Motor neuron (in vitro differentiated cells): ENCODE data around the gene IL18R1. TPM values are rescaled to one million over a fixed set of nuclear protein-coding genes. Genes with fewer than 3 reads are reported as not detected.

Source experiments
- ATAC-seq, 8 experiments: fragments of 200-7000 bp; cut with Tn5 transposase; replicated peaks in 6 of 8; 2 replicates each; pipeline ENCODE4 v1.8.0; 2021; ENCODE audit warnings: mild to moderate bottlenecking in 8 of 8, moderate library complexity in 8 of 8
- H3K27ac ChIP-seq, 2 donors: fragments of 250-450 bp; sonication (Bioruptor Pico); 2 replicates each; pipeline ENCODE4 v1.9.0; 2021; ENCODE audit warnings: antibody characterized with exemption in 2 of 2, mild to moderate bottlenecking in 2 of 2, moderate library complexity in 1 of 2
- H3K4me1 ChIP-seq, 2 donors: fragments of 250-450 bp; sonication (Bioruptor Pico); replicated peaks in 1 of 2; 2 replicates each; pipeline ENCODE4 v1.6.1; 2021; ENCODE audit warnings: antibody characterized with exemption in 2 of 2, mild to moderate bottlenecking in 2 of 2, moderate library complexity in 1 of 2
- H3K4me3 ChIP-seq, 5 donors: fragments of 250-450 bp; sonication (Bioruptor Pico); 2 replicates each; pipeline ENCODE4 v1.9.0; 2021; ENCODE audit warnings: antibody characterized with exemption in 5 of 5, mild to moderate bottlenecking in 5 of 5, moderate library complexity in 4 of 5
- WGBS, 10 experiments: fragments of 450-650 bp; shearing (Covaris generic); methylation state at CpG; one replicate each; pipeline ENCODE4 v1.0.0; 2022; 5-methylcytosine and 5-hydroxymethylcytosine counted together
- in situ Hi-C, 9 experiments: fragments of 400-800 bp; cut with MboI; loops; one replicate each; pipeline ENCODE4 v1.15.0; 2021; ENCODE audit warnings: low sequenced_read_pairs in 9 of 9, low pct_unique_long_range_greater_than_20kb in 2 of 9; ENCODE audit not compliant: unreplicated experiment in 9 of 9
- total RNA-seq, 8 experiments: library from RNA; unstranded; fragments of 300-600 nt; gene quantifications; 2 replicates each; pipeline versions ENCODE4 v1.2.3 to v1.2.4, GENCODE V29; 2022

Gene IL18R1
- total RNA-seq, 8 experiments from 2014 or later, result 0.17 to 56.7 (median 0.54) TPM

- no peak overlapping the region for H3K4me3 ChIP-seq
- ATAC-seq, result no peak
- H3K4me1 ChIP-seq, result no peaks in the 10 kb centered on the region
- 57 to 100% (median 83%) methylated on average over 1 to 3 of the region's 3 CpGs; no CpG with 5 or more reads in 4 of the 10 experiments for WGBS, 10 experiments
- in situ Hi-C loops, result no loop called here
- no peak overlapping the region for H3K27ac ChIP-seq
Measured at GRCh38 chr2:102410952-102411351, 55.4 kb downstream of the IL18R1 start.

DNA sequence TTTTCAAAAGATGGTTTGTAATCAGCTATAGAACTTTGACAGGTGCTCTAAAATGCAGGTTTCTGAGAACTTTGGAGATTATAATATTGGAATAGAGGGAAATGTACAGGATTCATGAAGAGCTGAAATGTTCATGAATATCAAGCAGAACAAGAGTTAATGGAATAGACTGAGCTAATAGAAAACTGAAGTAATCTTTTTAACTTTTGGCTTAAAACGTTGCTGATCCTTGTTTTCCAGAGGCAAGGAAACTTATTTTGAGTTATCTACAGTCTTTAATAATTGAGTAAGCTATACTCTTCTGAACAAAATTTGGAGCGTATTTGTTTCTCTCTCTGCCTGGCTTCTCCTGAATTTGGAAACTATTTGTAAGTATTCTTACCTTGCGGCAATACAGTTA, 56.6 kb downstream of the IL18R1 start:
- in situ Hi-C loops, result no loop called here
- Histone ChIP-seq H3K4me3 (no peak overlapping the region), H3K27ac (no peak overlapping the region), H3K4me1 (no peaks in the 10 kb centered on the region)
- 59 to 100% (median 80%) methylated on average over 1 to 3 of the region's 3 CpGs for WGBS, 10 experiments
- ATAC-seq, result no peak

- no peak overlapping the region for H3K27ac ChIP-seq
- no peak overlapping the region for H3K4me3 ChIP-seq
- no peaks in the 10 kb centered on the region for H3K4me1 ChIP-seq
- ATAC-seq, result no peak
- 80 to 100% (median 88%) methylated on average over 1 of the region's 1 CpG; no CpG with 5 or more reads in 1 of the 10 experiments for WGBS, 10 experiments
- in situ Hi-C loops, result no loop called here
Measured at GRCh38 chr2:102417946-102418345, 62.4 kb downstream of the IL18R1 start.

DNA sequence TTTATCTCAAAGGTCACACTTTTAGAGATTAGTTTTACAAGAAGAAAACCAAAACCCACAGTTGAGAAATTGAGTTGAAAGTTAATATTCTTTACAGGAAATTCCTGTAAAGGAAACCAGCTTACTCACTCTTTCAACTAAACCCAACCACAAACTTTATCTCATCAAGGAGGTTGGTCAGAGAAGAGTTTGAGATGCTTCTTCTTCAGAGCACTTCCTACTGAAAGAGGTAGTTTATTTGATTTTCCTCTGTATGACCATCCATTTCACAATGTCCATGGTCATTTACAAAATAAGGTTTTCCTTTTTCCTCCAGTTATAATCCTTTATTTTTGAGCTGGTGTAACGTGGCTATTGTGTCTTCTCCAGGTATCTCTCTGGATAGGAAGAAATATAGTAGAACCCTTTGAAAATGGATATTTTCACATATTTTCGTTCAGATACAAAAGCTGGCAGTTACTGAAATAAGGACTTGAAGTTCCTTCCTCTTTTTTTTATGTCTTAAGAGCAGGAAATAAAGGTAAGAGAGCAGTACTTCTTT, 62.9 kb downstream of the IL18R1 start:
- WGBS, 10 experiments, result 8 to 71% (median 40%) methylated on average over 1 to 2 of the region's 2 CpGs; no CpG with 5 or more reads in 1 of the 10 experiments
- Histone ChIP-seq H3K4me1 (no peaks in the 10 kb centered on the region), H3K4me3 (no peak overlapping the region), H3K27ac (no peak overlapping the region)
- ATAC-seq, result no peak
- in situ Hi-C loops, result no loop called here

GRCh38 chr2:102420290-102420689, 64.7 kb downstream of the IL18R1 start:
- Histone ChIP-seq H3K4me1 (no peaks in the 10 kb centered on the region), H3K27ac (no peak overlapping the region), H3K4me3 (no peak overlapping the region)
- in situ Hi-C loops, result no loop called here
- ATAC-seq, result no peak
- 46 to 100% (median 80%) methylated on average over 2 to 4 of the region's 4 CpGs; no CpG with 5 or more reads in 2 of the 10 experiments for WGBS, 10 experiments

DNA sequence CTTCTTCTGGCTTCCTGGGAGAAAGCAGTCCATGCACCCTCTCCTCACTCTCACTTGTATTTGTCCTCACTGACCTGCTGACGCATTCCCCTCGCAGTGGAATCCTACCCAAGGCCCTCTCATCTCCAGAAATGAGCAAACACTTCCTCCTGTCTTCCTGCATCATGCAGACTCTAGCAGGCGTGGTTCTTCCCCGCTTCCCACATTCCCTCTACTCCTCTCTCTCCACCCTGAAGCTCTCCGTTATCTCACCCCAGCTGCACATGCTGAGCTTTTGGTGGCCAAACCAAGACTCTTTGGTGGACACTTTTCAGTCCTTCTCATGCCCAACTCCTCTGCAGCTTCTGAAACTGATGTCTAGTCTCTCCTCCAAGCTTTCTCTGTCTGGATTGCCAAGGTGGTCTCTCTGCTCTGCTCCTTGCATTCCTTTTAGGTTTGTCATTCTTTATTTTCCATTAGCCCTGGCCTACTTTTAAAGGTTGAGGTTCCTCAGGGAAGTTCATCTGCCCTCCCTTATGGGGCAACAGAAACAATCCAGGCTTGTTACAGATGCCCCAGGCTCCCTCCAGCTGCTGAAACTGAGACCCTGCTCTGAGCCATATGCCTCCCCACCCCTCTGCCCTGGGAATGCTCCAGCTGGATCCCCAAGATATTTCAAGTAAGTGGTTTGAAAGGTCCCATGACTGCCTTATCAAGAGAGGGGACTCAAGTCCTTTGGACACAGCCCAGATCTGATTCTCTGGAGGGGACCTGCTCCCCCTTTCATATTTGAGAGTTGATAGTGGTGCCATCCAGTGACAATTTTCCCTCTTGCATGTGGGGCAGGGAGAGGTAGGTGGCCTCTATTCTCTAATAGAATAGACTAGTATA, 66.5 kb downstream of the IL18R1 start:
- no peaks in the 10 kb centered on the region for H3K4me1 ChIP-seq
- peak in 1 of 8 experiments; percentile 33 for ATAC-seq
- in situ Hi-C loops, result no loop called here
- H3K27ac ChIP-seq, result no peak overlapping the region
- no peak overlapping the region for H3K4me3 ChIP-seq
- WGBS, 10 experiments, result 66 to 87% (median 85%) methylated on average over 1 to 5 of the region's 5 CpGs; no CpG with 5 or more reads in 3 of the 10 experiments

DNA sequence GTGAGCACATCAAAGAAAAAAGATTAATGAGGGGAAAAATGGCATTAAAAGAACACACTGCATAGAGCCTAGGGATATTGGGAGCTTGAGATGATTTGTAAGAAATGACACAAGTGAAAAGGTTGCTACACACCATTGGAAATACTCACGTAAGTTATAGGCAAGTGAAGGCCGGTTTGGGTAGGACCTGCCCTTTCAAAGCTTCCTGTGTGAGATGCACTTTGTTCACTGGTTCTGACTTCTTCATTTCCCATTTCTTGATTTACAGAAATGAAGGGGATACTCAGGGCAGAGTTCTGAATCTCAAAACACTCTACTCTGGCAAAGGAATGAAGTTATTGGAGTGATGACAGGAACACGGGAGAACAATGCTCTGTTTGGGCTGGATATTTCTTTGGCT, 67.3 kb downstream of the IL18R1 start, which contains the start of gene IL18RAP:
Gene IL18RAP (plus strand): TSS at position 251 of the 400 bp plus-strand sequence. CDS start 118 bp downstream, at position 369.
- WGBS, 10 experiments, result 51 to 81% (median 79%) methylated on average over 1 to 3 of the region's 3 CpGs; no CpG with 5 or more reads in 1 of the 10 experiments
- in situ Hi-C loops, result no loop called here
- H3K27ac ChIP-seq, result no peak within 1 kb of the TSS

DNA sequence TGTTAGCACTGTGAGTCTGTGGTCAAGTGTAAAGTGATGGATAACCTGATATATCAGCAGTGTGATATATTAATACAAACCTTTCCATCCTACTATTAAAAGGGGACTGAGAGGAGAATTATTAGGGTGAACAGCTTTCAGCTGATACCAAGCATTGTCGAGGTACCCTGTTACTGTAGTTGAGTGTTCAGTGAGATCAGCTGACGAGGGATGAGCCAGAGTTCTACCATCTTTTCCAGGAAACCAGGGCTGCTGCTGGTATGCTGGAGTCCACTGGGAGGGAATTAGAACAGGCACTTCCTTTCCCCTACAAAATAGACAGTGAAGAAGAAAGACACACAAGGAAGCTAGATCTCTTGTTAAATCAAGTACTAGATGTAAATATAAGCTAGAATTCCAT, 67.8 kb downstream of the IL18R1 start:
- H3K27ac ChIP-seq, result no peak overlapping the region
- ATAC-seq, result no peak
- in situ Hi-C loops, result no loop called here
- no peak overlapping the region for H3K4me3 ChIP-seq
- no peaks in the 10 kb centered on the region for H3K4me1 ChIP-seq
- 0 to 100% (median 65%) methylated on average over 1 to 2 of the region's 2 CpGs; no CpG with 5 or more reads in 2 of the 10 experiments for WGBS, 10 experiments

More for the DNA sequence above, 67.3 kb downstream of the IL18R1 start, which contains the start of gene IL18RAP:
- no peak for ATAC-seq
- Histone ChIP-seq H3K4me1 (no peaks in the 10 kb centered on the region), H3K4me3 (no peak within 1 kb of the TSS)

- ATAC-seq, result no peak
- in situ Hi-C loops, result loop anchor here in 3 of 9 experiments (25.0 kb wide), 3 partner anchors 162 to 537 kb away; no protein-coding TSS in a partner anchor
- WGBS, 10 experiments, result 0 to 86% (median 59%) methylated on average over 1 to 3 of the region's 3 CpGs; no CpG with 5 or more reads in 2 of the 10 experiments
Measured at GRCh38 chr2:102424754-102425153, 69.2 kb downstream of the IL18R1 start.

DNA sequence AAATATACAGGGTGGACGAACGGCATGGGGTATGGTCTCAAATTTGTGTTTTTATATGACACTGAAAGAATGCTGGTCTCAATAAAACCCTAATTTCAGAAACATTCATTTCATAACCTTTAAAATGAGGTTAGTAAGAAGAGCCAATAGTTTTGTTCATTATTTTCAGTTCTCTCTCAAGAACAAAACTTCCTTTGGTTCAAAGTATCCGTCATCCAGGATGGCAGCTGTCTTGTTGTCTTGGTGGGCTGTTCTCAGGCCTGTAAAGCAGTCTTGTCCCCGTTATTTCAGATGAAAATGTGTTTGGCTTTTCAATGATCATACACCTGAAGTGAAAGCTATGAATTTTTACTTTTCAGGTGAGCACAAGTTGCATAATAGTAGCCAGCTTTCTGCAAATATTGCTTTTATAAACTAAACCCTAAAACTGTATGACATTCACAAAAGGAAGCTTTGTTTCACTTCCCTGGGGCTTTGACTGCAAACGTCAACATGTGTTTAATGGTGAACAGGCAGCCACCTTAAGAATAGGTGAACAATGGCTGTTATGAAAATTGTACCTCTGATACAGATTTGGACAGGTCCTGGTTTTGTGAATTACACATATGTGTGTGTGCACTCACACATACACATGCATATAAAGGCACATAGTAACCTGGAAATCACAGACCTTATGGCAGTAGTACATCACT, 70.0 kb downstream of the IL18R1 start:
- Histone ChIP-seq H3K27ac (no peak overlapping the region), H3K4me3 (no peak overlapping the region), H3K4me1 (no peaks in the 10 kb centered on the region)
- ATAC-seq, result no peak
- in situ Hi-C loops, result loop anchor here in 3 of 9 experiments (25.0 kb wide), 3 partner anchors 163 to 538 kb away; no protein-coding TSS in a partner anchor
- WGBS, 10 experiments, result 38 to 100% (median 69%) methylated on average over 1 to 5 of the region's 5 CpGs; no CpG with 5 or more reads in 1 of the 10 experiments

More at GRCh38 chr2:102424754-102425153, 69.2 kb downstream of the IL18R1 start:
- H3K4me3 ChIP-seq, result no peak overlapping the region
- H3K27ac ChIP-seq, result no peak overlapping the region
- no peaks in the 10 kb centered on the region for H3K4me1 ChIP-seq

- in situ Hi-C loops, result loop anchor here in 3 of 9 experiments (25.0 kb wide), 3 partner anchors 165 to 540 kb away; no protein-coding TSS in a partner anchor
Measured at GRCh38 chr2:102427249-102427648, 71.7 kb downstream of the IL18R1 start.

GRCh38 chr2:102428573-102428972, 73.0 kb downstream of the IL18R1 start:
- no peak overlapping the region for H3K27ac ChIP-seq
- H3K4me3 ChIP-seq, result no peak overlapping the region
- in situ Hi-C loops, result loop anchor here in 3 of 9 experiments (25.0 kb wide), 3 partner anchors 166 to 541 kb away; no protein-coding TSS in a partner anchor
- ATAC-seq, result no peak
- no peaks in the 10 kb centered on the region for H3K4me1 ChIP-seq
- 22 to 76% (median 63%) methylated on average over 1 to 2 of the region's 2 CpGs; no CpG with 5 or more reads in 2 of the 10 experiments for WGBS, 10 experiments

More at GRCh38 chr2:102427249-102427648, 71.7 kb downstream of the IL18R1 start:
- ATAC-seq, result no peak
- Histone ChIP-seq H3K4me3 (no peak overlapping the region), H3K27ac (no peak overlapping the region), H3K4me1 (no peaks in the 10 kb centered on the region)
- 0 to 57% (median 11%) methylated on average over 1 of the region's 1 CpG; no CpG with 5 or more reads in 3 of the 10 experiments for WGBS, 10 experiments
